GM18870 (cell line): ENCODE measurements around the gene WDR88.
"Not testable (repeated sequence)": the region's sequence is repeated elsewhere in the genome, so short reads cannot be mapped to it uniquely, and the experiment has no call there.

Experiments
- ATAC-seq: cut with Tn5 transposase; IDR thresholded peaks from one replicate; pipeline ENCODE4 v1.9.1; 2021; ENCODE audit warnings: moderate library complexity; ENCODE audit not compliant: unreplicated experiment

The WDR88 gene

DNA sequence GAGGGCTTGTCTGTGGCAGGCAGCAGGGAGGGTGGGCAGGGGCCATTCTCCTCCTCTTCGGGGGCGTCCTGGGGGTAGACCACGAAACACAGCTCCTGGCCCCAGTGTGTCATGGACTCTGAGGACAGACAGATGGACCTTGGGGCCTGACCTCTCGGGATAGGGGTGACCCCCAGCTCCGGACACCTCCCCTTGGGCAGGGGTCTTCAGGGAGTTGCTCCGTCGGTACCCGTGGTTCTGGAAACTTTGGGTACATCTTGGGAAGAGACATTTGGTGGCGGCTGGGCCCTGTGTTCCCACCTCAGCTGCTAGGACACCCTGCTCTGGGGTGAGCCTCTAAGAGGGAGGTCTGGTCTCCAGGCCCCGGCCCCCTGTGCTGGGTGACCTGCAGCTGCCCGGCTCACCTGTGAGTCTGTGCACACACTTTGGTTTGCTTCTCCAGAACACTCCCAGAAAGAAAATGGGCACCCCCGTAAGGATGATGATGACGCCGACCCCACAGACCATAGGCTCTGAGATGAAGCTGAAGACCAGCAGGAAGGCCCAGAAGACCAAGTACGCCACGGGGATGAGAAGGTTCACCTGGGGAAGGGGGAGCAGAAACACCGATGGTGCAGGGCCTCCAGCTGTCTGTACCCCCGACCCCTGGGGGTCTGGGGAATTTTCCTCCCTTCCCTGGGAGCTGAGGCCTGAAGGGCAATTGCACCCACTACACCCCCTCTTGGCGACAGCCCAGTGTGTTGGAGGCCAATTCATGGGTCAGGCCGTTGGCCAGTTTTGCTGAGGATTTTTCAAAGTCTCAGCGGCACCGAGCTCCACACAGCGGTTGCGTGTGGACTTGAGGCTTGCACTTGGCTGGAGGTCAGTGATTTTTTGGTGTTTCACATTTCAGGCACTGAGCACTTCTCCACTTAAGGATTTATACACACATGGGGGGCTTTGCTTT lies 77.3 kb downstream of the WDR88 start:
- no peak for ATAC-seq

DNA sequence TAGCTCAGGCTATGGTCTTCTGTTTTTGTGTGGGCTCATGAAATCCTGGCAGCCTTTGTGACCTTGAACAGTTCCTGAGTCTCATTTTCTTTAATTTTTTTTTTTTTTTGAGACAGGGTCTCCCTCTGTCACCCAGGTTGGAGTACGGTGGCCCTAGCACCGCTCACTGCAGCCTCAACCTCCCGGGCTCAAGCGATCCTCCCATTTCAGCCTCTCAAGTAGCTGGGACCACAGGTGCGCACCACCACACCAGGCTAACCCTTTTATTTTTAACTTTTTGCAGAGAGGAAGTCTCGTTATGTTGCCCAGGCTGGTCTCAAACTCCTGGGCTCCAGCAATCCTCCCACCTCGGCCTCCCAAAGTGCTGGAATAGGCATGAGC lies 77.9 kb downstream of the WDR88 start:
- ATAC-seq, result not testable (repeated sequence)

DNA sequence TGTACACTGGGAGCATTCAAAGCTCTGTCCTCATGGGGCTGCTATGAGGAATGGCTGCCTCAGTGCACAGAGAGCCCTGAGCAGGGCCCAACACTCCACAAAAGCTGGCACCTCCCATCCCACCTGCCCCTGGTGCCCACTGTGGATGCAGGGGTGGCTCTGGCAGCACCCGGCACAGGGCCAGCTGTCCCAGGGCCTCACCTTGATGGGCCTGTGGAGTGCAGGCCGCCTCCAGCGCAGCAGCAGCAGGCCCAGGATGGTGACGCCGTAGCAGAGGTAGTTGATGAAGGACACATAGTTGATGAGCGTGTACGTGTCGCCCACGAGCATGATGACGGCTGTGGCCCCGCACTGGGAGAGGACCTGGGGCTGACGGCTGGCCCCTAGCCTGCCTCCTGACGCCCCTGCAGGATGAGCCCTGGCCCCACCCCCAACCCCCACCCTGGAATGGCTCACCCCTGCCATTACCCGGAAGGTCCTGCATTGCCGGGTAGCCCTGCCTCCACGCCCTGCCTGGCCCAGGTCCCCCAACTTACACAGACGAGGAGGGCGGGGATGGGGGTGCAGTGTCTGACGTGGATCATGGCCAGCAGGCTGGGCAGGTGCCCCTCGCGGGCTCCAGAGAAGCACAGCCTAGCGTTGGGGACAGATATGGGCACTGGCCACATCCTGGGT lies 78.5 kb downstream of the WDR88 start:
- ATAC-seq, result no peak

DNA sequence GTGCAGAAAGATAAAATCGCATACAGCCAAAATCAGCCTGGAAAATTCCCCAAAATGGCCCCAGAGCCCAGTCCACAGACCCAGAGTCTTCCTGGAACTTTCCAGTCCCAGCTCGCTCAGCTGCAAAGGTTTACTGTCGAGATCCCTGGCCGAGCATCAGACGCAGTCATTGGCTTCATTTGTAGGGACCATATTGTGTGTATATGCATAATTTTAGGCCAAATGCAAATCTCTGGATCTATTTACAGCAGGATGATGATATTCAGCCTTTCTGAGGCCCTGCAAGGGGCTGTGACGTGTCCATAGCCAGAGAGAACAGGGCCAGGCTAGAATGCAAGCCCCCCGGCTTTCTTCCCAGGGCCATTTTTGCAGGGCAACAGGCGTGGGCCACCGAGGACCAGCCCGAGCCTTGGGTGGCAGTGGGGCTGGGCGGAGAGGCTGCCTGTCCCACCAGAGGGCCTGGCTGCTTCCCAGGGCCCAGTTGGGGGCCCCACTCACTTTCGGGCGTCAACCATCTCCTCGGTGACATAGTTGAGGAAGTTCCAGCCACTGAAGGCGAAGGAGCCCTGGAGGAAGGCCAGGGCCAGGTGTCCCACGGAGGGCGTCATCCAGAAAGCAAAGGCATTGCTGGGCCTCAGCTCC lies 80.0 kb downstream of the WDR88 start:
- ATAC-seq, result no peak

DNA sequence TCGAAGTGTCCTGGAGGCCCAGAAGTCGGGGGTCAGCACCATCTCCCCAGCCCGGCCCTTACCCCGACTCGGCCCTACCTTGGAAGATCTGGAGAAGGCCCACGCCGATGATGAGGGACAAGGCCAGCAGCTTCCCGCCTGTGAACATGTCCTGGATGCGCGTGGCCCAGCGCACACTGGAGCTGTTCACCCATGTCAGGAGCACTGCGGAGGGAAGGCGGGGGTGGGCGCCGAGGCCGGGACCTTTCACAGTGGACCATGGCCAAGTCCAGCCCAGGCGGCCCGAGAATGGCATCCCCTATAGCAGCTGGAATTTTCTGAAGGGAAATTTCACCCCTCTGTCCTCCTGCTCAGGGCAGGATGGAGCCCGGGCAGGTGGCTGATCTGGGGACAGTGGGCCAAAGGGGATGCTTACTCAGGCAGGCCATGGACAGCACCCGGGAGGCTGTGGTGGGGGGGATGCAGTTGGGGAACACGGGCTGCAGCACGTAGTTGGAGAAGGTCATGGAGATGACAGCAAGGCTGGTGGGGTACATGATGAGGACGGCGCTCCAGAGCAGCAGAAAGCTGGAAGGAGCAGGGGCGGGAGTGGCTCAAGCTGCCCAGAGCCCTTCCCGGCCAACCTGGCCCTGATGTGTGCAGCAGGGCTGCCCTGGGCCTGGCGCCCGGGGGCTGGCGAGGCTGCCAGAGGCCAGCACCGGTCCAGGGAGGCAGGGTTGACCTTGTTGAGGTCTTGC lies 80.7 kb downstream of the WDR88 start:
- no peak for ATAC-seq

DNA sequence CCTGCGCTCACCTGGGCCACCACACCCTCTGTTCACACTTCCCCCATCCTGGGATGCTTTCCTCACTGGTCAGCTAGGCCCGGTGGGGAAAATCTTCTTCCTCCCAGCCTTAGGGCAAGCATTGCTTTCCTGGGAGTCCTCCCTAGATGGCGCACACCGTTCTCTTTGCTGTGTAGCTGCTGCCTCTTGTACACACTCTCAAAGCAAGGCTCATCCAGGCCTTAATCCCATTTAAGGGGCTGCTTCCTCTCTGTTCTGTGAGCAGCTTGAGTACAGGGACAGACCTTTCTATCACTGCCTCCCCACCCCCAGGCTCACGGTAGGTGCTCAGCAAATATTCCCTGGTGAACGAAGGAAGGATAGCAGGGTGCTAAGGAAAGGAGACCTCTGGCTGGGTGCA lies 82.7 kb downstream of the WDR88 start:
- no peak for ATAC-seq

DNA sequence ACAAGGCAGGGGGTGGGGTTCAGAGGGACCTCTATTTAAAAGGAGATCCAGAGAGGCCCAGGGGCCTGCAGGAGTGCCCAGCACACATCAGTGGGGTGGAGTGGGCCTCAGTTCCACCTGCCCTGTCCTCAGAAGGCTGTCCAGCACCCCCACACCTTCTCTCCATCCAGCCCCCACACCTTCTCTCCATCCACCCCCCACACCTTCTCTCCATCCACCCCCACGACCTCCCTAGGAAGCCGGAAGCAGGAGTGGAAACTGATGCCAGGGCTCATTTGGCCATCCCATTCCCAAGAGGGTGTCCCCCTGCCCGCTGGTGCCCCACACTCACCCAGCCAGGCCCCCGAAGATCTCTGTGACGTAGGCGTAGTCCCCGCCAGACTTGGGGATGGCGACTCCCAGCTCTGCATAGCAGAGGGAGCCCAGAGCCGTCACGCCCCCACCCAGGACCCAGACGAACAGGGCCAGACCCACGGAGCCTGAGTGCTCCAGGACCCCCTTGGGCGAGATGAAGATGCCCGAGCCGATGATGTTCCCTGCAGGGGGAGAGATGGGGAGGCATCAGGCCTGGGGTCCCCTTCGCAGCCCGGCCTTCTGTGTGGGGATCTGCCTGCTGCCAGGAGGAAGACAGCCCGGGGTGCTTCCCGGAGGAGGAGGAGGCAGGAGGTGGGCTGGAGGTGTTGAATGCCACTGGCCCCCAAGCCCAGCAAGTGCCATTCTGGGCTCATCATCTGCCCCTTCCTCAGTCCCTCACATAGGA lies 83.7 kb downstream of the WDR88 start:
- ATAC-seq, result no peak

DNA sequence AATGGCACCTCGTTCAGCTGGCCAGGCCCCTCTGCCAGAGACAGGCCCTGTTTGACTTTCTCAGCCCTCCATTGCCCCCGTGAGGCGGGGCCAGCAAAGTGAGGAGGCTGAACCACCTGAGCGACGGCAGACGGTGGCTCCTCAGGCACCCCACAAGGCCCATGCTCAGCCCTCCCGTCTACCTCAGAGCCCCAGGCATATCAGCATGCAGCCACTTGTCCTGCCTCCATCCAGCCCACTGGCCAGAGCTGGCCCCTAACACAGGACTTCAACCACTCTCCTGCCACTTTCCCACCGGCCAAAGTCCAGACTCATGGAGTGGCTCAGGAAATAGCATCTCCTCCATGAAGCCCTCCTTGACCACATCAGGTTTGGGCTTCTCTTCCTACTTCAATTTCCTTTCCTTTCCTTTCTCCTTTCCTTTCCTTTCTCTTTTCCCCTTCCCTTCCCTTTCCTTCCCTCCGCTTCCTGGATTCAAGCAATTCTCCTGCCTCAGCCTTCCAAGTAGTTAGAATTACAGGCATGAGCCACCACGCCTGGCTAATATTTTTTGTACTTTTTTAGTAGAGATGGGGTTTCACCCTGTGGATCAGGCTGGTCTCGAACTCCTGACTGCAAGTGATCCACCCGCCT lies 84.4 kb downstream of the WDR88 start:
- ATAC-seq, result no peak

DNA sequence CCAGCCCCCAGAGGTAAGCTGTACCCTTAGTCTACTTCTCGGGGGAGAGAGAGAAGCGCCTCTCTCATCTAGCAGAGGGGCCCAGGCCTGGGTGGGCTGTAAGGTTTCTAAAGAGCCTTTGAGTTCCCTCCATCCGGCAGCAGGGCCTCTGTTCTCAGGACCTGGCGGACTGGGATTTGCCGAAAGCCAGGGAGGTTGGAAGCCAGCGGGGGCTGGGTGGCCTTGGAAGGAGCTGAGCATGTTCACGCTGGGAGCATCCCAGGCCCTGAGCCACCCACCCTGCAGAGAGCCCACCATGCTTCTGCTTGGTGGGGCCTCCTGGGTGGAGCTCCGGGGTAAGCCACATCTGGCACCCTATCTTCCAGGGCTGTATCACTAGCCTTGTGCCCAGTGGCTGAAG lies 86.0 kb downstream of the WDR88 start:
- no peak for ATAC-seq

DNA sequence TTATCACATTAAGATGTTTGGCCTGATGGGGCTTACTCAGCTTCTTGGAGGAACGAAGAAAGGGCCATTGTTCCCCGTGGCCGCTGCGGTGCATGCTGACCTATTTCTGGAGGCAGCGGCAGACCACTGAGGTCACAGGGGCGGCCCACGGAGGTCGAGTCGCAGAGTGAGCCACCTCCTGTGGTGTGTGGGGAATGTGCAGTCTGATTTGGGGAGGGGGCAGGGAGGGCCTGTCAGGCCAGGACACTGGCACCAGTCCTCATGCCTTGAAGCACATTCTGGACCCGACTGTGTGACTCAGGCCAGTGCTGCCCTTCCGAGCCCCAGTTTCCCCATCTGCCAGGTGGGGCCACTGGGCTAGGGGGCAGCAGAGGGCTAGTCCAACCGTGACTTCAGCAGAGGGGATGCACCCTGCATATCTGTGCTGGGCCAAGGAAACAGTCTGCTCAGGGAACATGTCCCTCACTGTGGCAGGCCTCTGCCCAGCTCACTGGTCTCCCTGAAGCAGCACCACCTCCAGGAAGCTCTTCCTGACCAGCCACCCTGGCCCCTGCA lies 87.4 kb downstream of the WDR88 start:
- ATAC-seq, result no peak

DNA sequence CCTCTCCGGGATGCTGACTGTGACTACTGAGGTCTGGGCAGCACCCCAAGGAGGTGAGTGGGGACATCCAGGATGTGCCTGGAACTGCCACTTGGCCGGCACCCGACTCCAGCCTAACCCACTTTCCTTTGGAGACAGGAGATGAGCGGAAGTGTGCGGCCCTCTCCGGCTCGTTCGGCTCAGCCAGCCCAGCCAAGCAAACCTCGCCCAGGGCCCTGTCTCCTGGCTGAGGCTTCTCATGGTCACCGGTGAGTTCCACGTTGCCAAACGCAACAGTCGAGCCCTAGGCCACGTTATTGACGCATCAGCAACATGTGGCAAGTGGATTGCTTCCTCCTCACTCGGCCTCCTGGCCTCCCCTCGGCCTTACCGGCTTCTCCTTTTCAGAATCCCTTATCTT lies 88.2 kb downstream of the WDR88 start:
- no peak for ATAC-seq

DNA sequence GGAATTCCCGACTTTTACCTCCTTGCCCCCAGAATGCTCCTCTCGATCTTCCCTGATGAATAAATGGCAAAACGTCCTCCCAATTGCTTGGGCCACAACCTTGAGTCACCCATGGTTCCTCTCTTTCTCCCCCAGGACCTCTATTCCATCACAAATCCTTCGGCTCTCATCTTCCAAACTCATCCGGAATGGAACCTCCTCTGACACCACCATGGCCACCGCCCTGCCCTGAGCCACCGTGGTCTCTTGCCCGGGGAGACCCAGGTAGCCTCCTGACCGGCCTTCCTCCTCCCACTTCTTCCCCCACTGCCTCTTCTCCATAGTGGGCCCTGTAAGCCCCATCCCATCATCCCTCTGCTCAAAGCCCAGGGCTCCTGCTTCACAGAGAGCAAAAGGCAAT lies 88.8 kb downstream of the WDR88 start:
- no peak for ATAC-seq

DNA sequence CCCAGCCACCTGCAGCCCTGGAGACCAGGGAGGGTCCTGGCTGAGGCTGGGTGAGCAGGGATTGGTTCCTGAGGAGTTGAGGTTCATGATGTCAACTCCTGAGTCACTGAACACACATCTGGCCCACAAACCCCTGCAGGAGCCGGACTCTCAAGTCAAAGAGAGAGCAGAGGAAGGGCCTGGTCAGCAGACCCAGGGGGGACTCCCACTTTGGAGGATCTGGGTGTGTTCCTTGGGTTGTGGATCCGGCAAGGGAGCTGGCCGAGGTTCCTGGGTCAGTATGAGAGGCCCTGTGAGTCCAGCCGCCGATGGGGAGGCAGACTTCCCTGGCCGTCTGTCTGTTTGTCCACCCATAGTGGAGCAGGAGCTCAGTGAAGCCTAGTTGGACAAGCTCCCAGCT lies 89.7 kb downstream of the WDR88 start:
- ATAC-seq, result no peak

DNA sequence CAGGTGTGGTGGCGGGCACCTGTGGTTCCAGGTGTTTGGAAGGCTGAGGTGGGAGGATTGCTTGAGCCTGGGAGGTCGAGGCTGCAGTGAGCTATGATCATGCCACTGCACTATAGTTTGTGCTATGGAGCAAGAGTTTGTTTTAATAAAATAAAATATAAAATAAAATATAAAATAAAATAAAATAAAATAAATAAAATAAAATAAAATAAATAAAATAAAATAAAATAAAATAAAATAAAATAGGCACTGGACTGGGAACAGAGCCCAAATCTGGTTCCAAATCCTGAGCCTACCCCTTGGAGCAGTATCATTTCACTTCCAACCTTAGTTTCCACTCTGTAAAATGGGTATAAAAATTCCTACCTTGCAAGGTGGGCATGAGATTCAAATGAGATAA lies 90.3 kb downstream of the WDR88 start:
- ATAC-seq, result not testable (repeated sequence)

DNA sequence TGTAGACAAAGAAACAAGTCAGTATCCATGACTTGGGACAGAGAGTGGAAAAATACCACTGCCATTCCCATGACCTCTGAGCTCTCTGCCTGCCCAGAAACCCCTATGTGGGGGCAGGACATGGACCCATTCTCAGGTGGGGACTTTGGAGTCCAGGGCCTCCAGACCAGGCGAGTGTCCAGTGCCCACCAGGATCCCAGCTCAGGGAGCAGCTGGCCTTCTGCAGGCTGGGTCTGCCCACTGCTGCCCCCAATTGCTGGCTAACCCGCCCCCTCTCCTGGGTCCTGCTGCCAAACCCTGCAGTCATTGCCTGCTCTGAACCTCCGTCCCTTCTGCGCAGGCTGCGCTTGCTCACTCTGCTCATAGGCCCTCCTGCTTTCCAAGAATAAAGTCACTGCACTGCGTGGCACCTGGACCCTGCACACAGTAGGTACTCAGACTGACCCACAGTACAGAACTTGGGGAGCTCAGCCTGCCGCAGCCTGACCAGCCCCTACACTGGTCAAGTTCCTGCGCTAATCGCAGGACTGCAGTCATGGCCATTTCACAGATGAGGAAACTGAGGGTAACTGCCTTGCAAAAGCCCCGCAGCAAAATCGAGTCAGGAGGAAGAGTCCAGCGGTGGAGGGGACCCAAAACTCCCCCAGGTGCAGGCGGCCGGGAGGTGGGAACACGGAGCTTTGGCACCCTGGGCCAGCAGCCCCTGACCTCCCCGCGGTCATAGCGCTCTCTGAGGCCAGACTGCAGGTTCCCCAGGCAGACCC lies 93.0 kb downstream of the WDR88 start:
- no peak for ATAC-seq
